Measurements from ENCODE around the gene PITPNB.

PITPNB gene

DNA sequence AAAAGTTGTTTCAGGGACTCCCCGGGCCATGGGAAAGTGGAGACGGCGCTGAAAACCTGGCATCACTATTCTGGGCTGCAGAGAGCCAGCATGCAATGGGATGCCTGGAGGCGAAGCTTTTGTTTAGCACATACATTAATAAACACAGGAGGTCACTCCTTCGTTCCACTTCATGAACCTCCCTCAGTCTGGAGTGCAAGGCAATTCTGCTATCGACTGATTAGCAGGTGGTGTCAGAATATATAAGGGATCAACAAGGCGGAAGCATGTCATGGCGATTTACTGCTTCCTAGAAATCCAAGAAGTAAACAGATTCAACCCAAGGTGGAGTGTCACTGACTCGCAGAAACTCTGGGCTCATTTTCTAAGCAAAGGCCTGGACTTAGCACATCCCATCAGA, 72.1 kb downstream of the PITPNB start:
- H3K36me3 ChIP-seq (ENCODE audit: insufficient read depth, low read length), result peaks cover 30% of the 10 kb centered on the region
- no peak overlapping the region for H2AFZ ChIP-seq (ENCODE audit: low read length)
- H3F3A ChIP-seq (ENCODE audit: insufficient read depth, low read length), result no peaks in the 10 kb centered on the region
- no peaks in the 10 kb centered on the region for H3K27me3 ChIP-seq (ENCODE audit: insufficient read depth, low read length)
- H3K9me3 ChIP-seq (ENCODE audit: low read length), result no peaks in the 10 kb centered on the region
- no peak overlapping the region for H3K4me2 ChIP-seq (ENCODE audit: low read length)
- no peaks in the 10 kb centered on the region for H3K79me2 ChIP-seq (ENCODE audit: insufficient read depth, low read length)
- no peak overlapping the region for H3K9ac ChIP-seq (ENCODE audit: low read length)
- no peak for TF ChIP-seq EZH2 (IDR thresholded peaks at IDR 0.05; ENCODE audit: borderline replicate concordance, low read length)
- TF ChIP-seq, protein P1, sequence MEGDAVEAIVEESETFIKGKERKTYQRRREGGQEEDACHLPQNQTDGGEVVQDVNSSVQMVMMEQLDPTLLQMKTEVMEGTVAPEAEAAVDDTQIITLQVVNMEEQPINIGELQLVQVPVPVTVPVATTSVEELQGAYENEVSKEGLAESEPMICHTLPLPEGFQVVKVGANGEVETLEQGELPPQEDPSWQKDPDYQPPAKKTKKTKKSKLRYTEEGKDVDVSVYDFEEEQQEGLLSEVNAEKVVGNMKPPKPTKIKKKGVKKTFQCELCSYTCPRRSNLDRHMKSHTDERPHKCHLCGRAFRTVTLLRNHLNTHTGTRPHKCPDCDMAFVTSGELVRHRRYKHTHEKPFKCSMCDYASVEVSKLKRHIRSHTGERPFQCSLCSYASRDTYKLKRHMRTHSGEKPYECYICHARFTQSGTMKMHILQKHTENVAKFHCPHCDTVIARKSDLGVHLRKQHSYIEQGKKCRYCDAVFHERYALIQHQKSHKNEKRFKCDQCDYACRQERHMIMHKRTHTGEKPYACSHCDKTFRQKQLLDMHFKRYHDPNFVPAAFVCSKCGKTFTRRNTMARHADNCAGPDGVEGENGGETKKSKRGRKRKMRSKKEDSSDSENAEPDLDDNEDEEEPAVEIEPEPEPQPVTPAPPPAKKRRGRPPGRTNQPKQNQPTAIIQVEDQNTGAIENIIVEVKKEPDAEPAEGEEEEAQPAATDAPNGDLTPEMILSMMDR (IDR thresholded peaks at IDR 0.05; ENCODE audit: low read length), result no peak
- H3K4me3 ChIP-seq (ENCODE audit: low read depth, low read length, poor library complexity, severe bottlenecking), result no peak overlapping the region
- H4K20me1 ChIP-seq (ENCODE audit: insufficient read depth, low read length), result no peaks in the 10 kb centered on the region
- no peaks in the 10 kb centered on the region for H3K4me1 ChIP-seq (ENCODE audit: insufficient read depth, low read length, severe bottlenecking)
- H3K9me2 ChIP-seq (ENCODE audit: low read depth, low read length), result no peaks in the 10 kb centered on the region
- H3K27ac ChIP-seq (ENCODE audit: low read depth, low read length, poor library complexity, severe bottlenecking), result no peak overlapping the region

DNA sequence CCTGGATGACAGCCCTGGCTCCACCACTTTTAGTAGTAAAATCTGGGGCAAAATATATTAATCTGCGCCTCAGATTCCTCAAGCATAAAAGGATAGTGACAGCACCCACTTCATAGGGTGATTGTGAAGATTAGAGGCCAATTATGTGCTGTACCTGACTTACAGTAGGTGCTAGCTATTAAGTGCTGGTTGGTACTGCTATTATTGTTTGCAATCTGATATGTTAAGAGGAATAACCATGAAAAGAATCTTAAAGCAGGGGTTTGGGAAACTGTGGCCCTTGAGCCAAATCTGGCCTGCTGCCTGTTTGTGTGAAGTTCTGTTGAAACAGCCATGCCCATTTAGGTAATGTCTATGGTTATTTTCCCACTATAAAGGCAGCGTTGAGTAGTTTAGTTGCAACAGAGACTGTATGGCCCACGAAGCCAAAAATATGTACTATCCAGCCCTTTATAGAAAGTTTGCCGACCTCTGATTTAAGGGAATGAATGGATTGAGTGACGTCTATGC, 72.8 kb downstream of the PITPNB start:
- H4K20me1 ChIP-seq (ENCODE audit: insufficient read depth, low read length), result no peaks in the 10 kb centered on the region
- no peaks in the 10 kb centered on the region for H3K9me2 ChIP-seq (ENCODE audit: low read depth, low read length)
- H3K36me3 ChIP-seq (ENCODE audit: insufficient read depth, low read length), result peaks cover 24% of the 10 kb centered on the region
- H3K27ac ChIP-seq (ENCODE audit: low read depth, low read length, poor library complexity, severe bottlenecking), result no peak overlapping the region
- H3K4me3 ChIP-seq (ENCODE audit: low read depth, low read length, poor library complexity, severe bottlenecking), result no peak overlapping the region
- H3K27me3 ChIP-seq (ENCODE audit: insufficient read depth, low read length), result no peaks in the 10 kb centered on the region
- no peaks in the 10 kb centered on the region for H3F3A ChIP-seq (ENCODE audit: insufficient read depth, low read length)
- H2AFZ ChIP-seq (ENCODE audit: low read length), result no peak overlapping the region
- H3K4me2 ChIP-seq (ENCODE audit: low read length), result no peak overlapping the region
- no peaks in the 10 kb centered on the region for H3K9me3 ChIP-seq (ENCODE audit: low read length)
- H3K4me1 ChIP-seq (ENCODE audit: insufficient read depth, low read length, severe bottlenecking), result no peaks in the 10 kb centered on the region
- no peak for TF ChIP-seq EZH2 (IDR thresholded peaks at IDR 0.05; ENCODE audit: borderline replicate concordance, low read length)
- TF ChIP-seq, protein P1 (IDR thresholded peaks at IDR 0.05; ENCODE audit: low read length), result no peak
- H3K9ac ChIP-seq (ENCODE audit: low read length), result no peak overlapping the region
- H3K79me2 ChIP-seq (ENCODE audit: insufficient read depth, low read length), result no peaks in the 10 kb centered on the region

DNA sequence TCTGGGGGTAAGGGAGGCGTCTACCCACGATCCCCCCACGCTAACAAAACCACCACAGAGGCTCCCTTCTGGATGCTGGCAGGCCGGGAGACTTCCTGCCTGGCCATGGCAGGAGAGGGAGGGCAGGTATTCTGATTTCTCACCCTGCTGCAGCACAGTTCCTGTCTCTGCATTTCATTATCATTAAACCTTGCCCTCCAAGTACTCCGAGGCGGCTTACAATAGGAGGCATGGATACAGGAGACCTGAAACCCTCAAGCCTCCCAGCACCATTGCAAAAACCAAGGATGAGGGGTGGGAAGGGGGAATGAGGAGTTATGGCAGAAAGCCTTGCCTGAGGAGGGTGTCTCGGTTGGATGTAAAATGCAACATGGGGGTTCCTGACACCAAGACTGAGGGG, 73.4 kb downstream of the PITPNB start:
- no peak overlapping the region for H3K4me2 ChIP-seq (ENCODE audit: low read length)
- H3K27me3 ChIP-seq (ENCODE audit: insufficient read depth, low read length), result no peaks in the 10 kb centered on the region
- TF ChIP-seq EZH2 (IDR thresholded peaks at IDR 0.05; ENCODE audit: borderline replicate concordance, low read length), result no peak
- TF ChIP-seq, protein P1 (IDR thresholded peaks at IDR 0.05; ENCODE audit: low read length), result no peak
- no peaks in the 10 kb centered on the region for H3K79me2 ChIP-seq (ENCODE audit: insufficient read depth, low read length)
- H3K27ac ChIP-seq (ENCODE audit: low read depth, low read length, poor library complexity, severe bottlenecking), result no peak overlapping the region
- H3K4me1 ChIP-seq (ENCODE audit: insufficient read depth, low read length, severe bottlenecking), result no peaks in the 10 kb centered on the region
- H3K36me3 ChIP-seq (ENCODE audit: insufficient read depth, low read length), result peaks cover 17% of the 10 kb centered on the region
- no peaks in the 10 kb centered on the region for H3K9me2 ChIP-seq (ENCODE audit: low read depth, low read length)
- H2AFZ ChIP-seq (ENCODE audit: low read length), result no peak overlapping the region
- no peak overlapping the region for H3K4me3 ChIP-seq (ENCODE audit: low read depth, low read length, poor library complexity, severe bottlenecking)
- H3F3A ChIP-seq (ENCODE audit: insufficient read depth, low read length), result no peaks in the 10 kb centered on the region
- H4K20me1 ChIP-seq (ENCODE audit: insufficient read depth, low read length), result no peaks in the 10 kb centered on the region
- no peak overlapping the region for H3K9ac ChIP-seq (ENCODE audit: low read length)
- H3K9me3 ChIP-seq (ENCODE audit: low read length), result no peaks in the 10 kb centered on the region
